Activated T-cell treated with anti-CD3 and anti-CD28 coated beads, Interleukin-2, amount 50 U/mL, for 72 hours (primary cell): ENCODE data around the gene PNRC1. TPM values are rescaled to one million over a fixed set of nuclear protein-coding genes. Genes with fewer than 3 reads are reported as not detected.
"Not testable (repeated sequence)": the region's sequence is repeated elsewhere in the genome, so short reads cannot be mapped to it uniquely, and the experiment has no call there.

Experiments
- ATAC-seq, 2 donors: fragments of 150-1000 bp; cut with Tn5 transposase; replicated peaks in 1 of 2; 2 replicates each; pipeline ENCODE4 v1.10.0; 2021; ENCODE audit warnings: moderate library complexity in 2 of 2, mild to moderate bottlenecking in 1 of 2
- DNase-seq, 2 donors: peaks; one replicate each; pipeline ENCODE4 v3.0.0; 2021 to 2022; ENCODE audit warnings: mixed read lengths in 1 of 2
- H3K27ac Mint-ChIP-seq: one replicate; pipeline ENCODE4 v1.8.0; 2022; ENCODE audit warnings: mild to moderate bottlenecking, moderate library complexity, mixed read lengths
- H3K27me3 Mint-ChIP-seq: one replicate; pipeline ENCODE4 v1.8.0; 2022; ENCODE audit warnings: low read depth, mixed read lengths
- H3K36me3 Mint-ChIP-seq, 2 donors: one replicate each; pipeline ENCODE4 v1.8.0; 2022; ENCODE audit warnings: mixed read lengths in 2 of 2, mild to moderate bottlenecking in 1 of 2; ENCODE audit not compliant: insufficient read depth in 2 of 2
- H3K4me1 Mint-ChIP-seq: one replicate; pipeline ENCODE4 v1.8.0; 2022; ENCODE audit warnings: low read depth, mixed read lengths
- H3K4me3 Mint-ChIP-seq, 2 donors: one replicate each; pipeline ENCODE4 v1.8.0; 2022; ENCODE audit warnings: mild to moderate bottlenecking in 2 of 2, mixed read lengths in 2 of 2, moderate library complexity in 2 of 2
- H3K9me3 Mint-ChIP-seq, 2 donors: one replicate each; pipeline ENCODE4 v1.8.0; 2022; ENCODE audit warnings: mixed read lengths in 2 of 2
- total RNA-seq, 2 donors: library from RNA; stranded (reverse); gene quantifications; one replicate each; pipeline ENCODE4 v1.2.3, GENCODE V29; 2022

Gene PNRC1
- total RNA-seq, 2 donors from 2014 or later, result 119 to 137 TPM

DNA sequence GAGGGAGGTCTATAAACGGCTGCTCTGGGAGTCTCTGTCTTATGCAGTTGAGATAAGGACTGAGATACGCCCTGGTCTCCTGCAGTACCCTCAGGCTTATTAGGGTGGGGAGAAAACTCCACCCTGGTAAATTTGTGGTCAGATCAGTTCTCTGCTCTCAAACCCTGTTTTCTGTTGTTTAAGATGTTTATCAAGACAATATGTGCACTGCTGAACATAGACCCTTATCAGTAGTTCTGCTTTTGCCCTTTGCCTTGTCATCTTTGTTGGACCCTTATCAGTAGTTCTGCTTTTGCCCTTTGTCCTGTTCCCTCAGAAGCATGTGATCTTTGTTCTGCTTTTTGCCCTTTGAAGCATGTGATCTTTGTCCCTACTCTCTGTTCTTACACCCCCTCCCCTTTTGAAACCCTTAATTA is 47.7 kb downstream of the PNRC1 start:
- DNase-seq, ATAC-seq, H3K36me3 Mint-ChIP-seq, H3K27me3 Mint-ChIP-seq, H3K9me3 Mint-ChIP-seq, H3K27ac Mint-ChIP-seq, H3K4me3 Mint-ChIP-seq, H3K4me1 Mint-ChIP-seq: not testable (repeated sequence)

GRCh38 chr6:89131599-89131998 is 51.0 kb downstream of the PNRC1 start:
- DNase-seq (no peak), ATAC-seq (no peak)
- no peaks in the 10 kb centered on the region for H3K27me3 Mint-ChIP-seq
- no peak overlapping the region for H3K27ac Mint-ChIP-seq
- no peak overlapping the region for H3K4me3 Mint-ChIP-seq
- H3K36me3 Mint-ChIP-seq, result peaks cover 0 to 7% of the 10 kb centered on the region in 2 donors
- H3K9me3 Mint-ChIP-seq, result peaks cover 2 to 5% of the 10 kb centered on the region in 2 donors
- H3K4me1 Mint-ChIP-seq, result no peaks in the 10 kb centered on the region

- ATAC-seq, result no peak
- Mint-ChIP-seq H3K4me3 (no peak overlapping the region), H3K27me3 (no peaks in the 10 kb centered on the region), H3K4me1 (no peaks in the 10 kb centered on the region), H3K9me3 (peaks cover 2 to 5% of the 10 kb centered on the region in 2 donors), H3K27ac (no peak overlapping the region), H3K36me3 (peaks cover 0 to 7% of the 10 kb centered on the region in 2 donors)
- no peak for DNase-seq
These were observed 51.5 kb downstream of the PNRC1 start for GRCh38 chr6:89132057-89132456.

DNA sequence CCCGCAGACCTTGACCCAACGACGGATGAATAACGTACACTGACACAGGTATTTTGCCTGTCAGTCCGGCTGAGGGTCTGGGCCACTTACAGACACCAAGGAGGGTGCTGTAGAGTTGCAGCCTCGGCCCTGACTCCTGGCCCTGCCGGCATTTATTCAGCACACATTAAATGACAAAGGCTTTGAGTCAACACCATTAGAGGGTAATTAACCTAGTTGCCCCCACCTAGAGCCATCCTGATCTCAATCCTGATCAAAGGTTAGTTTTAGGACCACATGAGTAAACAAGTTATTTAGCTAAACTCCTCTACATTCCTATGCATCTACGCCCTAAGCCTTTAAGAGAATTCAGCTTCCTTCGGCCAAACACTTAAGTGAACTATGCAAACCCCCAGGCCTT is 53.4 kb downstream of the PNRC1 start:
- Mint-ChIP-seq H3K36me3 (peaks cover 0 to under 1% of the 10 kb centered on the region in 2 donors), H3K9me3 (no peaks in the 10 kb centered on the region), H3K27ac (no peak overlapping the region), H3K4me1 (no peaks in the 10 kb centered on the region), H3K4me3 (no peak overlapping the region), H3K27me3 (no peaks in the 10 kb centered on the region)
- ATAC-seq, result no peak
- no peak for DNase-seq

- Mint-ChIP-seq H3K9me3 (no peaks in the 10 kb centered on the region), H3K4me3 (no peak overlapping the region), H3K4me1 (no peaks in the 10 kb centered on the region), H3K27ac (no peak overlapping the region), H3K27me3 (no peaks in the 10 kb centered on the region), H3K36me3 (no peaks in the 10 kb centered on the region)
- ATAC-seq (no peak), DNase-seq (no peak)
These were observed 54.2 kb downstream of the PNRC1 start for GRCh38 chr6:89134723-89135122.

Other genes starting within 250 kb of the PNRC1 start
- 10 to 100 TPM; 18.1 to 18.2 TPM for gene RNGTT, start 117.1 kb upstream of the PNRC1 start, total RNA-seq
- under 1 TPM; 0.23 to 0.46 TPM for gene SRSF12, start 37.3 kb downstream of the PNRC1 start, total RNA-seq
- 10 to 100 TPM; 11.6 to 17.6 TPM for gene PM20D2, start 65.3 kb downstream of the PNRC1 start, total RNA-seq
- gene GABRR1, start 136.6 kb downstream of the PNRC1 start, total RNA-seq, result not detected
- gene GABRR2, start 234.5 kb downstream of the PNRC1 start, total RNA-seq, result under 1 TPM; 0.46 to 0.74 TPM